Activated T-helper 1 cell treated with Interleukin-2 at 50 U/mL for 16 hours (primary cell): ENCODE data around the gene DHX57.

Source experiments
- DNase-seq: peaks from one replicate; pipeline ENCODE4 v3.0.0-alpha.2; 2020; ENCODE audit warnings: low read depth

The DHX57 gene

GRCh38 chr2:38875576-38876367, at the start of gene DHX57, which contains the start of gene MORN2:
Gene DHX57 (minus strand): TSS chr2:38875934. CDS start chr2:38868405, 7,529 bp downstream.
Gene MORN2 (plus strand): TSS chr2:38875976.
- DNase-seq, result peak; percentile 62

GRCh38 chr2:38922902-38923301, 47.2 kb upstream of the DHX57 start:
- no peak for DNase-seq

GRCh38 chr2:38922389-38922788, 46.7 kb upstream of the DHX57 start:
- DNase-seq, result no peak

- DNase-seq, result no peak
Measured at GRCh38 chr2:38912619-38913018, 36.9 kb upstream of the DHX57 start.

GRCh38 chr2:38911191-38911590, 35.5 kb upstream of the DHX57 start:
- DNase-seq, result no peak

GRCh38 chr2:38909872-38910271, 34.1 kb upstream of the DHX57 start:
- no peak for DNase-seq

GRCh38 chr2:38907743-38908562, 32.2 kb upstream of the DHX57 start:
- no peak for DNase-seq

GRCh38 chr2:38907242-38907641, 31.5 kb upstream of the DHX57 start:
- no peak for DNase-seq

- DNase-seq, result no peak
Measured at GRCh38 chr2:38905251-38905650, 29.5 kb upstream of the DHX57 start.

GRCh38 chr2:38900726-38901125, 25.0 kb upstream of the DHX57 start:
- DNase-seq, result no peak

- DNase-seq, result no peak
Measured at GRCh38 chr2:38898256-38898655, 22.5 kb upstream of the DHX57 start.

GRCh38 chr2:38892819-38893218, 17.1 kb upstream of the DHX57 start:
- no peak for DNase-seq

- no peak for DNase-seq
Measured at GRCh38 chr2:38889575-38889974, 13.8 kb upstream of the DHX57 start, which contains the start of gene ARHGEF33. Gene ARHGEF33 (plus strand): TSS chr2:38889875. CDS start chr2:38919448, 29,573 bp downstream.

GRCh38 chr2:38889045-38889444, 13.3 kb upstream of the DHX57 start:
- no peak for DNase-seq

GRCh38 chr2:38887902-38888554, 12.3 kb upstream of the DHX57 start:
- no peak for DNase-seq

GRCh38 chr2:38887347-38887746, 11.6 kb upstream of the DHX57 start:
- no peak for DNase-seq

GRCh38 chr2:38886063-38886462, 10.3 kb upstream of the DHX57 start:
- DNase-seq, result no peak

GRCh38 chr2:38876407-38876806, 673 bp upstream of the DHX57 start:
- no peak for DNase-seq

- no peak for DNase-seq
Measured at GRCh38 chr2:38875227-38875575, 533 bp downstream of the DHX57 start.

- DNase-seq, result no peak
Measured at GRCh38 chr2:38873763-38874162, 2.0 kb downstream of the DHX57 start.

GRCh38 chr2:38871432-38871831, 4.3 kb downstream of the DHX57 start:
- no peak for DNase-seq

- no peak for DNase-seq
Measured at GRCh38 chr2:38866773-38867443, 8.8 kb downstream of the DHX57 start.
